ENCODE measurements around the gene LRMDA. TPM values are rescaled to one million over a fixed set of nuclear protein-coding genes. Genes with fewer than 3 reads are reported as not detected.

Gene LRMDA
- total RNA-seq, 3 donors from 2014 or later, result 8.3 to 17.1 (median 11.1) TPM

DNA sequence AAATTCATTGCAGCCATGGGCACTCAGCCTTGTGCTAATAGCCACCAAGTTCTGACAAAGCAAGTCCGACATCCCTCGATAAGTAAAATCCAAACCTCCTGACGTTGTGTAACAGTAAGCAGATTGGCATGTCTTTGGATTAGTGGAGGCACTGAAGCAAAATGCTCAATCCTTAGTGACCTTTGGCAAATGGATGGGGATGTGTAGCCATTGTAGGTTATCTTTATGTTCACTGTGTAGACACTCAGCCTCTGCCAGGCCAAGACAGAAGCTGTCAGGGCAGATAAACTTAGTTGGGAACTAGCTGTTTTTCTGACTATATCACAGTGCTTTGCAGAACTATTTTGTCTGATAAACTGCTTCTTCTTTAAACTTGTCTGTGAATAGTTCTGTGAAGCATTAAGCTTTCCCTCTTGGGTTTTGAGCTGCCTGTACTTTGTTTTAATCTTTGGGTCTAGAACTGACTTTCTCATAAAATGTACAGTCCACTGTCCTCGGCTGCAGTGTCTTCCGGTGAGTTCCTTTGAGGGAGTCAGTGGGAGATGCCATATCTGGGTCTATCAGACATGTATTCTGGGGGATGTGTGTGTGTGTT, 220.8 kb downstream of the LRMDA start:
- Histone ChIP-seq H3K36me3 (no peaks in the 10 kb centered on the region), H3K4me3 (no peak overlapping the region), H3K9me3 (no peaks in the 10 kb centered on the region), H3K27ac (no peak overlapping the region), H3K27me3 (no peaks in the 10 kb centered on the region), H3K4me1 (no peaks in the 10 kb centered on the region)
- intact Hi-C loops (cut with DNase I; ENCODE audit: low total_unique reads), result no loop called here
- TF ChIP-seq POLR2AphosphoS5 (IDR thresholded peaks at IDR 0.05), result no peak
- no peak for TF ChIP-seq POLR2A (IDR thresholded peaks at IDR 0.05)
- TF ChIP-seq, protein P1, sequence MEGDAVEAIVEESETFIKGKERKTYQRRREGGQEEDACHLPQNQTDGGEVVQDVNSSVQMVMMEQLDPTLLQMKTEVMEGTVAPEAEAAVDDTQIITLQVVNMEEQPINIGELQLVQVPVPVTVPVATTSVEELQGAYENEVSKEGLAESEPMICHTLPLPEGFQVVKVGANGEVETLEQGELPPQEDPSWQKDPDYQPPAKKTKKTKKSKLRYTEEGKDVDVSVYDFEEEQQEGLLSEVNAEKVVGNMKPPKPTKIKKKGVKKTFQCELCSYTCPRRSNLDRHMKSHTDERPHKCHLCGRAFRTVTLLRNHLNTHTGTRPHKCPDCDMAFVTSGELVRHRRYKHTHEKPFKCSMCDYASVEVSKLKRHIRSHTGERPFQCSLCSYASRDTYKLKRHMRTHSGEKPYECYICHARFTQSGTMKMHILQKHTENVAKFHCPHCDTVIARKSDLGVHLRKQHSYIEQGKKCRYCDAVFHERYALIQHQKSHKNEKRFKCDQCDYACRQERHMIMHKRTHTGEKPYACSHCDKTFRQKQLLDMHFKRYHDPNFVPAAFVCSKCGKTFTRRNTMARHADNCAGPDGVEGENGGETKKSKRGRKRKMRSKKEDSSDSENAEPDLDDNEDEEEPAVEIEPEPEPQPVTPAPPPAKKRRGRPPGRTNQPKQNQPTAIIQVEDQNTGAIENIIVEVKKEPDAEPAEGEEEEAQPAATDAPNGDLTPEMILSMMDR (IDR thresholded peaks at IDR 0.05), result no peak
- DNase-seq (ENCODE audit: low spot score in 2 of 2), result no peak

DNA sequence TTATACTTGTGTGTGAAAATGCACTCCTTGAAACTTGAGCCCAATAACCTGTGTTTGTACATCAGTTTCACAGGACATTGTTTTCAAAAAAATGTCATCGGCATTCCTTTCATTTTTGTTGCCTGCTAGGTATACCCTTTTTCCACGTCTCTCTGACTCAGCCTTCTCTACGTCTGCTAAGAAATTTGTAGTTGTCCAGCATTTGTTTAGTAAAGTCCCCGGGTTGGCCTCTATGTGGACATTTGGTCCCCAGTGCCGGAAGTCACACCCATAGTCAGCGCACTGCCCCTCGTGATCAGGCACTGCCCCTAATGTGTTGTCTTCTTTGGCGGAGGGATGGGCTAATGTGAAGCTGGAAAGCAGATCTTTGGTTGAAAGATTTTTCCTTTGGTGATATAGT, 222.3 kb downstream of the LRMDA start:
- H3K4me1 ChIP-seq, result no peaks in the 10 kb centered on the region
- peak overlapping the region in 1 of 2 donors; percentile 34 for H3K27ac ChIP-seq
- intact Hi-C loops (cut with DNase I; ENCODE audit: low total_unique reads), result no loop called here
- H3K9me3 ChIP-seq, result no peaks in the 10 kb centered on the region
- TF ChIP-seq, protein P1 (IDR thresholded peaks at IDR 0.05), result no peak
- TF ChIP-seq POLR2AphosphoS5 (IDR thresholded peaks at IDR 0.05), result no peak
- no peak for TF ChIP-seq POLR2A (IDR thresholded peaks at IDR 0.05)
- H3K36me3 ChIP-seq, result no peaks in the 10 kb centered on the region
- no peak overlapping the region for H3K4me3 ChIP-seq
- no peaks in the 10 kb centered on the region for H3K27me3 ChIP-seq
- no peak for DNase-seq (ENCODE audit: low spot score in 2 of 2)

DNA sequence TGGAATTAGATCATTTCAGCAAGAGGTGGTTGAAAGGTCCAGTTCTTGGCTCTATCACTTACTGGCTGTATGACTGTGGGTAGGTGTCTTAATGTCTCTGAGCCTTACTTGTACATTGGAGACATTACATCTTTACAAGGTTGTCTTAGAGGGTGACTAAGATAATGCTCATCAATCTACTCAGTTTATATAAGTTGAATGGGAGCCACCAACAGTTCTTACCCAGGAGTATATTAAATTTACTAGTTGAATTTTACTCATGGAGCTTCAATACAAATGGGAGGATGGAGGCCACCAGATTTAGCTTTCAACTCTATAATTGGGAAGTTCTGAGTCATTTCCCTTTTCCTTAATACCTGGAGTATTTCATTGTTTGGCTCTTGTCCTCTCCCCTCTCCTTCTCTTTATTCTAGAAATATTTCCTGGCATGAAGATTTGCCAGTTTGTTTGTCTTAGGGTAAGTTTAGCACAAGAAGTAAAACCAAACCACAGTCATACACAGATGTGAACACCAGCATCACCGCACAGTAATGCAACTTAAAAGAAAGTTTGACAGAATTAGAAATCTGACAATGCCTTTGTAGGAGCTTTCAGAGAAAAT, 222.8 kb downstream of the LRMDA start:
- peak overlapping the region; percentile 34 to 40 for H3K27ac ChIP-seq
- TF ChIP-seq POLR2AphosphoS5 (IDR thresholded peaks at IDR 0.05) (no peak), POLR2A (IDR thresholded peaks at IDR 0.05) (no peak)
- TF ChIP-seq, protein P1 (IDR thresholded peaks at IDR 0.05), result no peak
- H3K4me3 ChIP-seq, result no peak overlapping the region
- H3K36me3 ChIP-seq, result no peaks in the 10 kb centered on the region
- intact Hi-C loops (cut with DNase I; ENCODE audit: low total_unique reads), result no loop called here
- H3K9me3 ChIP-seq, result no peaks in the 10 kb centered on the region
- no peaks in the 10 kb centered on the region for H3K4me1 ChIP-seq
- DNase-seq (ENCODE audit: low spot score in 2 of 2), result no peak
- H3K27me3 ChIP-seq, result no peaks in the 10 kb centered on the region

DNA sequence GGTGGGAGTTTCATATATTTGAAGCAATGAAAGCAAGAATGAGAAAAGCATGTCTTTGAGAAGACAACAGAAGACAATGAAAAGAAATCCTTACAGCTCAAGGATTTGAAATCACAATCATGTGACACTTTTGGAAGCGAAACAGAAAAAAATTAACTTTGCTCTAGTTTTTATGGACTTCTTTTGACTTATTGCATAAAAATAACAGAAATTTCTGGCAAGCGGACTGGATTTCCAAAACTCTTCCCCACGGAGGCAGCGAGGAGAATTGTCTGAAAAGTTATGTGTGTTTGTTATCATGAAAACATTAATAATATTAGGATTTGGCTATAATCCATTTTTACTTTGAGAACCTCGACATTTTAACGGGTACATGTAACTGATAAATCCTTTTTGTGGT, 223.3 kb downstream of the LRMDA start:
- Histone ChIP-seq H3K27me3 (no peaks in the 10 kb centered on the region), H3K4me1 (no peaks in the 10 kb centered on the region), H3K9me3 (no peaks in the 10 kb centered on the region), H3K4me3 (no peak overlapping the region), H3K36me3 (no peaks in the 10 kb centered on the region), H3K27ac (peak overlapping the region in 1 of 2 donors; percentile 54)
- intact Hi-C loops (cut with DNase I; ENCODE audit: low total_unique reads), result no loop called here
- TF ChIP-seq, protein P1 (IDR thresholded peaks at IDR 0.05), result no peak
- TF ChIP-seq POLR2AphosphoS5 (IDR thresholded peaks at IDR 0.05), result peak in 1 of 3 donors; percentile 40
- DNase-seq (ENCODE audit: low spot score in 2 of 2), result no peak

DNA sequence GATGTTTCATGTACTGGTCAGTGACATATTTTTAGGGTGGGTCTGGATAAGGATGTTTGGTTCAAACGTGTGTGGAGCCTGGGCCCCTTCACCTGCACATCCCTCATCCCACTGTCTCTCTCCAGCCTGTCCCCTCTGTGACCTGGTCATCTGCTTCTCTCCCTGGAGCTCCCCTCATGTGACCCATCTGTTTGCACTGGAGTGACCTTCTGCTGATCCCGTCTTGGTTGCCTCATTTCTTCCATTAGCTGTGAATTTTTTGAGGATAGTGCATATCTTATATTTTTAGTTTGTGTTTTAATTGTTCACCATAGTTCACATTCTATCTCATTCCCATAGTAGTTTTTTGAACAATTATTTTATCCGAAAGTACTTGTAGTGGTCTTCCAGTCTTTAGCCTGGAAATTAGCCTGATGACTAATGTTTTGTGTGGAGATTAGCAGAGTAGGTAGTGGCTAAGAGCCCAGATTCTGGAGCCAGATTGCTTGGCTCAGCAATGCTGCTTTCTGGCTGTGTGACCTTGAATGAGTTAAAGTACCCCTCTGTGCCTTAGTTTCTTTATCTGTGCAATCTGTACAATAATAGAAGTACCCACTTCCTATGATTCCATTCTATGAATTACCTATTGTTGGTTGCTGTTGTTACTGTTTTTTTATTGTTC, 224.5 kb downstream of the LRMDA start:
- no peak for DNase-seq (ENCODE audit: low spot score in 2 of 2)
- H3K4me3 ChIP-seq, result no peak overlapping the region
- no peaks in the 10 kb centered on the region for H3K4me1 ChIP-seq
- H3K27me3 ChIP-seq, result no peaks in the 10 kb centered on the region
- H3K27ac ChIP-seq, result peak overlapping the region; percentile 54 to 72
- H3K9me3 ChIP-seq, result no peaks in the 10 kb centered on the region
- intact Hi-C loops (cut with DNase I; ENCODE audit: low total_unique reads), result no loop called here
- TF ChIP-seq POLR2AphosphoS5 (IDR thresholded peaks at IDR 0.05), result peak in 1 of 3 donors; percentile 5
- no peak for TF ChIP-seq POLR2A (IDR thresholded peaks at IDR 0.05)
- no peaks in the 10 kb centered on the region for H3K36me3 ChIP-seq
